ENCODE results near the gene KCNB1.

KCNB1 gene

DNA sequence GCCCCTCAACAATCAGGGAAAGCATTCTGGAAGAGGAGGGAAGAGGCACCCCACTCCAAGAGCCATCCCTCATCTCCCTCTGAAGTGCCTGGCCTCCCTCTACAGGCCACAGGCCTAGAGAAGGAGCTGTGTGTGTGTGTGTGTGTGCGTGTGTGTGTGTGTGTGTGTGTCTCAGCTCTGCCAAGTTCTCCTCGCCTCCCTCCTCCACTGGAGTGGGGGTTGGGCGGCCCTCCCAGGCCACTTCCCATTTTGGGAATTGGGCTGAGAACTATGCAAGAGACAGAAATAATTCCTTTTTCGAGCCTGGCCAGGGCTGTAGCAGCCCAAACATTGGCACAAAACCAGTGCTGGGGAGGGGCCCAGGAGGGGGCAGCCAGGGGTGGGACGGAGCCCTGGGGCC lies 35.7 kb downstream of the KCNB1 start:
- Mint-ChIP-seq H3K9me3 (no peaks in the 10 kb centered on the region), H3K27ac (no peak overlapping the region), H3K4me1 (no peaks in the 10 kb centered on the region), H3K36me3 (no peaks in the 10 kb centered on the region), H3K4me3 (no peak overlapping the region)
- no peak for ATAC-seq
- DNase-seq (ENCODE audit: low spot score in 2 of 2), result no peak

DNA sequence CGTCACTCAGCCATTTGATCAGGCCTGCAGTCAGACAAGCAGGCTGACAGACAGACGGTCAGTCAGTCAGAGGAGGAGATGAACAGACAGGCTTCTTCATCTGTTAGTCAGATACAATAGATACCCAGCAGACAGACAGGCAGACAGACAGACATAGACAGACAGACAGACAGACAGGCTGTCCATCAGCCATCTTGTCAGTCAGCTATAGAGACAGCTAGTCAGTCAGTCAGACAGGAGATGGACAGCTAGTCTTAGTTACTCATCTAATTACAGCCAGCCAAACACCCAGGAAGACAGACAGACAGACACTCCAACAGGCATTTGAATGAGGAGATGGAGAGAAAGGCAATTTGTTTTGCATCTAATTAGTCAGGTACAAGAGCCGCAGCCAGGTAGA lies 36.4 kb downstream of the KCNB1 start:
- no peak for ATAC-seq
- Mint-ChIP-seq H3K36me3 (no peaks in the 10 kb centered on the region), H3K4me3 (no peak overlapping the region), H3K4me1 (no peaks in the 10 kb centered on the region), H3K9me3 (no peaks in the 10 kb centered on the region), H3K27ac (no peak overlapping the region)
- DNase-seq (ENCODE audit: low spot score in 2 of 2), result no peak

GRCh38 chr20:49445176-49445575 lies 37.3 kb downstream of the KCNB1 start:
- Mint-ChIP-seq H3K9me3 (no peaks in the 10 kb centered on the region), H3K4me1 (no peaks in the 10 kb centered on the region), H3K27ac (no peak overlapping the region), H3K36me3 (no peaks in the 10 kb centered on the region), H3K4me3 (no peak overlapping the region)
- DNase-seq (ENCODE audit: low spot score in 2 of 2) (no peak), ATAC-seq (no peak)

DNA sequence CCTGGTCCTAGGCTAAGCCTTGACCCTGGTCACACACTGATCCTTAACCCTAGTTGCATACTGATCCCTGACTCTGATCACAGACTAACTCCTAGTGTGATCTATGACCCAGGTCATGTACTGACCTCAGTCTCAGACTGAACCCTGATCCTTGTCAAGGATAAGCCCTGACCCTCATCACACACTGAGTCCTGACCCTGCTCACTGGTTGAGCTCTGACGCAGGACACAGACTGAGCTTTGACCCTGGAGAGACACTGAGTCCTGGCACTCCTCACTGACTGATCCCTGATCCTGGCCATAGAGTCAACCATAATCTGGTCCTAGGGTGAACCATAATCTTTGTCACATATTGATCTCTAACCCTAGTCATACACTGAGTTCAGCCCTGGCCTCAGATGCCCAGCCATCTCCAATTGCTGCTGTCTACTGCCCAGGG lies 37.9 kb downstream of the KCNB1 start:
- H3K4me3 Mint-ChIP-seq, result no peak overlapping the region
- DNase-seq (ENCODE audit: low spot score in 2 of 2) (no peak), ATAC-seq (no peak)
- H3K36me3 Mint-ChIP-seq, result no peaks in the 10 kb centered on the region
- no peaks in the 10 kb centered on the region for H3K4me1 Mint-ChIP-seq
- no peaks in the 10 kb centered on the region for H3K9me3 Mint-ChIP-seq
- no peak overlapping the region for H3K27ac Mint-ChIP-seq

DNA sequence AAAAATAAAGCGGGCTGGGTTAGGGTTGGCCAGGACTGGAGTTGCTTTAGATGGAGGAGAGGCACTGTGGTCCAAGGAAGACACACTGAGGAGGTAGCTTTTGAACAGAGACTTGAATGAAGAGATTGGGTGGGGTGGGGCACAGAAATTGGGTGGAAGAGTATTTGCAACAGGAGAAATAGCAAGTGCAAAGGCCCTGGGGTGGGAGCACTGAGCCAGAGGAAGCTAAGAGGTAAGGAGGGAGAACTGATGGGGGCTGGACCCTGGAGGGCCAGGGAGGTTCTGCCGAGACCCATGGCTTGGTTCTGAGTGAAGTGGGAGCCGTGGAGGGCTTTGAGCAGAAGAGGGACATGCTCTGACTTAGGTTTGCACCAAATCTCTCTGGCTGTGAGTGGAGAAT lies 45.4 kb downstream of the KCNB1 start:
- no peaks in the 10 kb centered on the region for H3K4me1 Mint-ChIP-seq
- H3K27ac Mint-ChIP-seq, result no peak overlapping the region

GRCh38 chr20:49435639-49436038 lies 46.8 kb downstream of the KCNB1 start:
- Mint-ChIP-seq H3K27ac (no peak overlapping the region), H3K4me3 (no peak overlapping the region), H3K36me3 (no peaks in the 10 kb centered on the region), H3K4me1 (no peaks in the 10 kb centered on the region), H3K9me3 (no peaks in the 10 kb centered on the region)
- no peak for DNase-seq (ENCODE audit: low spot score in 2 of 2)
- no peak for ATAC-seq

More for the DNA sequence above, 45.4 kb downstream of the KCNB1 start:
- no peaks in the 10 kb centered on the region for H3K9me3 Mint-ChIP-seq
- H3K36me3 Mint-ChIP-seq, result no peaks in the 10 kb centered on the region
- no peak for ATAC-seq
- no peak for DNase-seq (ENCODE audit: low spot score in 2 of 2)
- no peak overlapping the region for H3K4me3 Mint-ChIP-seq

DNA sequence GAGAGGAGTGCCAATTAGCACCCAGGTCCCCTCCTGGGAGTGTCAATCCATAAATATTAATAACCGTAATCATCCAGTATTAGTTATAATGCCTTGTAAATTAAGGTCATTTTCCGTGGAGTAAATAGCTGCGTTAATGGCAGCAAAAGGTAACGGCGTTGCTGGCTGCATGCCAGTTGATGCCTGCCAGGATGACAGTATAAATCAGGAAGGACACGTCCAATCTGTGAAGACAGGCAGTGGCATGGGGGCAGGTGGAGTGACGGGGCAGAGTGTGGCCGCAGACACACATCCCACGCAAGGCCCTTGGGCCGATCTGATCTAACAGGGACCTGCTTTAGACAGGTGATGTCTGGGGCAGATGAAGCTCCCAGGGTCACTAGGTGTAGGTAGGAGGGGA lies 49.1 kb downstream of the KCNB1 start:
- no peak overlapping the region for H3K27ac Mint-ChIP-seq
- no peak overlapping the region for H3K4me3 Mint-ChIP-seq
- ATAC-seq (no peak), DNase-seq (ENCODE audit: low spot score in 2 of 2) (no peak)
- H3K36me3 Mint-ChIP-seq, result no peaks in the 10 kb centered on the region
- no peaks in the 10 kb centered on the region for H3K4me1 Mint-ChIP-seq
- no peaks in the 10 kb centered on the region for H3K9me3 Mint-ChIP-seq

DNA sequence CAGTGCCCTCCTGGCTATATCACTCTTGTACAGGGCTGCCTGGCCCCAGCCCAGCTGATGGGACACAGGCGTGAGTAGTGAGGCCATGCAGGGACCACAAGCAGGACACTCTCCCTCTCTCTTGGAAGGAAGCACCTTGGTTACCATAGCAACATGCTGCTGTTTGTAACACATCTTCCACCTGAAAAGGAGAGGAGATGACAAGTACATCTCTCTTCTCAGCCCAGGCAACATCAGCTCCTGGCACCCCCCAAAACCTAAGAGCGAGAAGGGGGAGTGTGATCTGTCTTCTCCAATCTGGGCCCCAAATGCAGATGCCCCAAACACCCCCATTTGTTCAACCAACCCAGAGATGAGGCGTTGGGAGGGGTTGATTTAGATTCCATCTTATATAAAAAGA lies 49.9 kb downstream of the KCNB1 start:
- Mint-ChIP-seq H3K4me1 (no peaks in the 10 kb centered on the region), H3K4me3 (no peak overlapping the region), H3K36me3 (no peaks in the 10 kb centered on the region), H3K9me3 (no peaks in the 10 kb centered on the region), H3K27ac (no peak overlapping the region)
- DNase-seq (ENCODE audit: low spot score in 2 of 2) (no peak), ATAC-seq (no peak)

GRCh38 chr20:49431329-49431728 lies 51.1 kb downstream of the KCNB1 start:
- no peak for ATAC-seq
- no peaks in the 10 kb centered on the region for H3K36me3 Mint-ChIP-seq
- no peak overlapping the region for H3K4me3 Mint-ChIP-seq
- no peak for DNase-seq (ENCODE audit: low spot score in 2 of 2)
- no peaks in the 10 kb centered on the region for H3K9me3 Mint-ChIP-seq
- no peak overlapping the region for H3K27ac Mint-ChIP-seq
- no peaks in the 10 kb centered on the region for H3K4me1 Mint-ChIP-seq

- H3K4me1 Mint-ChIP-seq, result no peaks in the 10 kb centered on the region
- ATAC-seq (no peak), DNase-seq (ENCODE audit: low spot score in 2 of 2) (no peak)
- no peaks in the 10 kb centered on the region for H3K36me3 Mint-ChIP-seq
- no peaks in the 10 kb centered on the region for H3K9me3 Mint-ChIP-seq
- H3K27ac Mint-ChIP-seq, result no peak overlapping the region
- H3K4me3 Mint-ChIP-seq, result no peak overlapping the region
Measured at GRCh38 chr20:49430320-49430719, 52.1 kb downstream of the KCNB1 start.

DNA sequence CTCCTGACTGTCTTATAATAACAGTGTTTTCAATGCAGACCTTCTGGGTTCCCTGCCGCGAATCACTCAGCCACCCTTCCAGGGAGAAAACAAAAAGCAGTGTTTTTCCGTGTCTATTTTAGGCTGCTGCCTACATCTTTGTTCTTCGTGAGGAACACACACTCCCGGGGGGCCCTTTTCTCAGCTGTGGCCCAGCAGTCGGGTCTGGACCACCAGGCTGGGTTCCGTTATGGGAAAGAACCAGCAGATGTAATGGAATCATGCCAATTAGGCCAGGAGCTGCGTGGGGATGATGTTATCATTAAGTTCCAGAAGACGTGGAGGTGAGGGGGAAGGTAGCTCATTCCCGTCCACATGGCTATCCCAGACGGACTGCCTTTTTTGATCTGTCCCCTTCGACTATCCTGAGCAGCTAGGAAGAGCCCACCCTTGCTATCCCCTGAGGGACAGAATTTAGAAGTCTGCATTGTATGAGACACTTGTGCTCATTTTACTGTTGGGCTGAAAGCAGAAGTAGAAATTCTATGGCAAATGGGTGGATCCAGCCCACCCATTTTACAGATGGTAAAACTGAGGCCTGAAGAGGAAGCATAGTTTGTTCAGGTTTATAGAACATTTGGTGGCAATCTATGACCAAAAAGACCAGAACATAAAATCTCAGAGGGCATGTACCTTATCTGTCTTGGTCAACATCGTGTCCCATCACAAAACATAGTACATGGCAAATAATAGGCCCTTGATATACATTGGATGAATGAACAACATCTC lies 54.5 kb downstream of the KCNB1 start:
- DNase-seq (ENCODE audit: low spot score in 2 of 2), result no peak
- ATAC-seq, result no peak
- Mint-ChIP-seq H3K4me1 (no peaks in the 10 kb centered on the region), H3K9me3 (no peaks in the 10 kb centered on the region), H3K27ac (no peak overlapping the region), H3K4me3 (no peak overlapping the region), H3K36me3 (no peaks in the 10 kb centered on the region)

DNA sequence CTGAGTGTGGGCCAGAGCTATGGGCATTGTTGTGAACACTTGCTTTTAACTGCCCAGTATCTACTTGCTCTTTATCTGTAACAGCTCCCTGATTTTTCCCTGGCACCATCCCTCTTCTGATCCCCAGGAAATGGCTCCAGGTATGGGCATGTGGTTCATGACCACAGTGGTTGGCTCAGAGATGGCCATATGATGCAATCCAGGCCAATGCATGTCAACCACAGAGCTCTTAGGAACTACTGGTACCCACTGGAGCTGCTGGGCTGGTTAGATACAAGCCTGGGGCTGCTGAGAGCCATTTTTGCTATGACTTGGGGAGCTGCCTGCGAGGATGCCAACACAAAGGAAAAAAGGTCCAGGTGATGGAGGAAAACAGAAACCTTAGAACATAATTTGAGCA lies 55.6 kb downstream of the KCNB1 start:
- H3K36me3 Mint-ChIP-seq, result no peaks in the 10 kb centered on the region
- H3K9me3 Mint-ChIP-seq, result no peaks in the 10 kb centered on the region
- H3K4me1 Mint-ChIP-seq, result no peaks in the 10 kb centered on the region
- ATAC-seq, result no peak
- DNase-seq (ENCODE audit: low spot score in 2 of 2), result no peak
- no peak overlapping the region for H3K4me3 Mint-ChIP-seq
- H3K27ac Mint-ChIP-seq, result no peak overlapping the region

- H3K36me3 Mint-ChIP-seq, result no peaks in the 10 kb centered on the region
- no peak overlapping the region for H3K27ac Mint-ChIP-seq
- ATAC-seq (no peak), DNase-seq (ENCODE audit: low spot score in 2 of 2) (no peak)
- H3K4me1 Mint-ChIP-seq, result no peaks in the 10 kb centered on the region
- no peak overlapping the region for H3K4me3 Mint-ChIP-seq
- H3K9me3 Mint-ChIP-seq, result no peaks in the 10 kb centered on the region
Measured at GRCh38 chr20:49426395-49426794, 56.1 kb downstream of the KCNB1 start.

DNA sequence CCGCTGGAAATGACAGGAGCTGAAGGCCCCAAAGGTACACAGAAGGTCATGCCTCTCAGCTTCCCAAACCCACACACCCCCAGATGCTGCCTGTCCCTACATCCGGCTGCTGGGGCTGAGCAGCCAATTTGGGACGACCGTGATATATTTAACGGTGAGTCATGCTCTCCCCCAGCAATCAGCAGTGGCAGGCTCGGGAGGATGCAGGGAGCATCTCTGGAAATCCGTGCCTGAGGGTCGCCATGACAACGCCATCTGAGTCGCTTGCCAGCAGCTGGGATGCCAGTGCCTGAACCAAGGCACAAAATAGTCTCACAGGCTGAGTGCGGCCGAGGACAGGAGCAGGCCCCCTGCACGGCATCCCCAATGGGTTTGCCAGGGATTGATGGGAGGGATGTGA lies 57.9 kb downstream of the KCNB1 start:
- ATAC-seq, result no peak
- Mint-ChIP-seq H3K27ac (no peak overlapping the region), H3K36me3 (no peaks in the 10 kb centered on the region), H3K9me3 (no peaks in the 10 kb centered on the region), H3K4me1 (no peaks in the 10 kb centered on the region), H3K4me3 (no peak overlapping the region)
- no peak for DNase-seq (ENCODE audit: low spot score in 2 of 2)

DNA sequence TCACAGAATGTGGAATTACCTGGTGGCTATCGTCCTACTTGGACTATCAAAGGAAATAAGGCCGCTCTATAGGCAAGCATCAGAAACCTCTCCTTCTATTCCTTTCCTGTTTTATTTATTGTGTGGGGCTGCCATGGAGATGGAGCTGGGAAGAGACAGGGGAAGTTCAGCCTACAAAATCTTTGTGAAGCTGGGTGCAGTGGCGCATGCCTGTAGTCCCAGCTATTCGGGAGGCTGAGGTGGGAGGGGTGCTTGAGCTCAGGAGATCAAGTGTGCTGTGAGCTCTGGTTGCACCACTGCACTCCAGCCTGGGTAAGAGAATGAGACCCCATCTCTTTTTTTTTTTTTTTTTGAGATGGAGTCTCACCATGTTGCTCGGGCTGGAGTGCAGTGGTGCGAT lies 60.3 kb downstream of the KCNB1 start:
- ATAC-seq (no peak), DNase-seq (ENCODE audit: low spot score in 2 of 2) (no peak)
- Mint-ChIP-seq H3K36me3 (no peaks in the 10 kb centered on the region), H3K4me1 (no peaks in the 10 kb centered on the region), H3K4me3 (no peak overlapping the region), H3K27ac (no peak overlapping the region), H3K9me3 (no peaks in the 10 kb centered on the region)

GRCh38 chr20:49420811-49421295 lies 61.6 kb downstream of the KCNB1 start:
- DNase-seq (ENCODE audit: low spot score in 2 of 2) (no peak), ATAC-seq (no peak)
- Mint-ChIP-seq H3K9me3 (no peaks in the 10 kb centered on the region), H3K36me3 (no peaks in the 10 kb centered on the region), H3K4me3 (no peak overlapping the region), H3K27ac (no peak overlapping the region), H3K4me1 (no peaks in the 10 kb centered on the region)

GRCh38 chr20:49420292-49420691 lies 62.2 kb downstream of the KCNB1 start:
- H3K4me1 Mint-ChIP-seq, result no peaks in the 10 kb centered on the region
- H3K4me3 Mint-ChIP-seq, result no peak overlapping the region
- H3K27ac Mint-ChIP-seq, result no peak overlapping the region
- no peaks in the 10 kb centered on the region for H3K36me3 Mint-ChIP-seq
- DNase-seq (ENCODE audit: low spot score in 2 of 2) (no peak), ATAC-seq (no peak)
- no peaks in the 10 kb centered on the region for H3K9me3 Mint-ChIP-seq
